RWPE2 (cell line): ENCODE measurements around the gene RPL41.

Experiments used
- ATAC-seq: fragments of 200-7000 bp; cut with Tn5 transposase; 3 replicates; pipeline ENCODE4 v1.9.1; 2021; ENCODE audit warnings: low read depth
- DNase-seq: peaks from one replicate; pipeline ENCODE4 v3.0.0-alpha.2; 2020; ENCODE audit warnings: low spot score
- H3K27ac ChIP-seq: fragments of 450-650 bp; 2 replicates; pipeline ENCODE4 v1.5.1; 2017; ENCODE audit warnings: mild to moderate bottlenecking; ENCODE audit not compliant: poor library complexity, severe bottlenecking
- H3K27me3 ChIP-seq: fragments of 250-450 bp; sonication (Bioruptor Pico); 2 replicates; pipeline ENCODE4 v1.5.1; 2021; ENCODE audit warnings: mild to moderate bottlenecking, moderate library complexity; ENCODE audit not compliant: insufficient read depth, poor library complexity, severe bottlenecking
- H3K36me3 ChIP-seq: fragments of 250-450 bp; sonication (Bioruptor Pico); 2 replicates; pipeline ENCODE4 v1.5.1; 2020; ENCODE audit warnings: low read depth, mild to moderate bottlenecking, moderate library complexity
- H3K4me1 ChIP-seq: fragments of 250-450 bp; sonication (Bioruptor Pico); 2 replicates; pipeline ENCODE4 v1.5.1; 2021; ENCODE audit warnings: mild to moderate bottlenecking, moderate library complexity; ENCODE audit not compliant: insufficient read depth, poor library complexity, severe bottlenecking
- H3K4me3 ChIP-seq: fragments of 250-450 bp; sonication (Bioruptor Pico); 2 replicates; pipeline ENCODE4 v1.5.1; 2021; ENCODE audit warnings: mild to moderate bottlenecking, moderate library complexity; ENCODE audit not compliant: severe bottlenecking
- H3K9me3 ChIP-seq: fragments of 250-450 bp; sonication (Bioruptor Pico); 2 replicates; pipeline ENCODE4 v1.5.1; 2021; ENCODE audit warnings: mild to moderate bottlenecking, moderate library complexity; ENCODE audit not compliant: severe bottlenecking
- TF ChIP-seq, protein P1 (sequence below): fragments of 450-650 bp; IDR thresholded peaks from one replicate; pipeline ENCODE4 v1.5.1; 2017; ENCODE audit warnings: mild to moderate bottlenecking, moderate library complexity; ENCODE audit not compliant: poor library complexity, severe bottlenecking

RPL41 gene

DNA sequence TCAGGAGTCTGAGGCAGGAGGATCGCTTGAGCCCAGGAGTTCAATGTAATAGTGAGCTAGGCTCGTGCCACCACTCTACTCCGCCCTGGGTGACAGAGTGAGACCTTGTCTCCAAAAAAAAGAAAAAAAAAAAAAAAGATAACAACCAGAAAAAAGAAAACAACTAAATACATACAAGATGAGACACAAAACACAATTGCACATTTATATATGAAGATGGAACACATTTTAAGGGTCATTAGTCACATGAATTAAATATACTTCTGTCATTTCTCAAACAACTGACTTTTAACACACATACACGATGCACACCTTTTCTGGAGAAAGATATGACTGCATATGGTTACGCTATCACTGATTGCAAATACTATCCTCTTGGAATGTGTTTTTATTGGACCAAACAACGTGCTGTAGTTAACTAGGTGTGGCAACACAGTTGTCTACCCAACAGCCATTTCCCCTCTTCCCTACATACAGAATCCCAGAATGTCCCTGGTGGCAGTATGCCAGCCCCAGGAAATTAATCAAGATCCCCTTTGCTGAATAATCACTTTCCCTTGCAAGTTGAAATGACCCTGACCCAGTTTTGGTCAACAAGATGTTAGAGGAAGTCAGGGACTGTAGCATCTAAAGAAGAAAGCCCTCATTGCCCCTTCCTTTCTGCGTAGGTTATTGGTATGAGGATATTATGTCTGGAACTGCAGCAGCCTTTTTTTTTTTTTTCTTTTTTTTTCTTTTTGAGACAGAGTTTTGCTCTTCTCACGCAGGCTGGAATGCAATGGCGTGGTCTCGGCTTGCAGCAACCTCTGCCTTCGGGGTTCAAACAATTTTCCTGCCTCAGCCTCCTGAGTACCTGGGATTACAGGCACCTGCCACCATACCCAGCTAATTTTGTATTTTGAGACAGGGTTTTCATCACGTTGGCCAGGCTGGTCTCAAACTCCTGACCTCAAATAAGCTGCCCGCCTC lies 30.3 kb downstream of the RPL41 start:
- Histone ChIP-seq H3K36me3 (peaks cover 29% of the 10 kb centered on the region), H3K27ac (no peak overlapping the region), H3K4me3 (no peak overlapping the region), H3K4me1 (no peaks in the 10 kb centered on the region), H3K27me3 (no peaks in the 10 kb centered on the region), H3K9me3 (no peaks in the 10 kb centered on the region)
- DNase-seq (no peak), ATAC-seq (no peak)
- TF ChIP-seq, protein P1, sequence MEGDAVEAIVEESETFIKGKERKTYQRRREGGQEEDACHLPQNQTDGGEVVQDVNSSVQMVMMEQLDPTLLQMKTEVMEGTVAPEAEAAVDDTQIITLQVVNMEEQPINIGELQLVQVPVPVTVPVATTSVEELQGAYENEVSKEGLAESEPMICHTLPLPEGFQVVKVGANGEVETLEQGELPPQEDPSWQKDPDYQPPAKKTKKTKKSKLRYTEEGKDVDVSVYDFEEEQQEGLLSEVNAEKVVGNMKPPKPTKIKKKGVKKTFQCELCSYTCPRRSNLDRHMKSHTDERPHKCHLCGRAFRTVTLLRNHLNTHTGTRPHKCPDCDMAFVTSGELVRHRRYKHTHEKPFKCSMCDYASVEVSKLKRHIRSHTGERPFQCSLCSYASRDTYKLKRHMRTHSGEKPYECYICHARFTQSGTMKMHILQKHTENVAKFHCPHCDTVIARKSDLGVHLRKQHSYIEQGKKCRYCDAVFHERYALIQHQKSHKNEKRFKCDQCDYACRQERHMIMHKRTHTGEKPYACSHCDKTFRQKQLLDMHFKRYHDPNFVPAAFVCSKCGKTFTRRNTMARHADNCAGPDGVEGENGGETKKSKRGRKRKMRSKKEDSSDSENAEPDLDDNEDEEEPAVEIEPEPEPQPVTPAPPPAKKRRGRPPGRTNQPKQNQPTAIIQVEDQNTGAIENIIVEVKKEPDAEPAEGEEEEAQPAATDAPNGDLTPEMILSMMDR = no peak

DNA sequence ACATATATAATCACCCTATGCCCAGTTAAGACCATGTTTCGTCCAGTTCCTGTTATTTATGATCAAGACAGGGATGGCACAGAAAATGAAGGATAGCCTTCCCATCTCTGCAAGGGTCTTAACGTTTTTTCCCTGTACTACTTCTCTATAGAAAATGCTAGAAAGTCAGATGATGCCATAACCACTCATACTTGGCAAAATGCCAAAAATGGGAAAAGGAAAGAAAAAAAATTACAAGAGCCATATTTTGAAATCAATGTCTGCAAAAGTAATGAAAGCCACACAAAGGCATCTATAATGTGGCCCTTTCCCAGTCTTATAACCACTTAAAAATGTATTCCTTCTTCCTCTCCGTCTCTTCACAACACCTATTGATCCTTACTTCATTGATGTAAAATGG lies 34.1 kb downstream of the RPL41 start:
- H3K9me3 ChIP-seq = no peaks in the 10 kb centered on the region
- TF ChIP-seq, protein P1 = no peak
- H3K27ac ChIP-seq = peak overlapping the region; percentile 84
- H3K36me3 ChIP-seq = no peaks in the 10 kb centered on the region
- ATAC-seq (no peak), DNase-seq (no peak)
- H3K27me3 ChIP-seq = no peaks in the 10 kb centered on the region
- H3K4me1 ChIP-seq = no peaks in the 10 kb centered on the region
- H3K4me3 ChIP-seq = no peak overlapping the region

DNA sequence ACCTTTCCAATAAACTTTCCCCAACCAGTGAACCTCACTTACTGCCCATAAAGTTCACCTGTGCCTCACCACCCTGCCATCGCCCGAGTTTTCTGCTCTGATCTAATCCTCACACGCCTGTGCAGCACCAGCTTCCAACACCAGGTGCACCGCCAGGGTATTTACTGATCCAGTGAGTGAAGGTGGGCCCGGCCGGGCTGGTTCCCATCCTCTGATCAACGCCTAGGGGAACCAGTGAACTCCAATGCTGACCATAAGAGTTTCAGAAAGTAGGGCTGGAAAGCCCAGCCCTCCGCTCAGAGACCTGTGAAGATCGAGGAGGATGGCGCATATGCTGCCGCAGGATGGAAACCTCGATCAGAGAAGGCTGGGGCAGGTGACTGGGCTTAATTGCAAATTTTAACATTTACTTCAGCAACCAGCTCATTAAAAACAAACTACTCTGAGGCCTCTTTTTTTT lies 35.3 kb downstream of the RPL41 start:
- Histone ChIP-seq H3K27me3 (no peaks in the 10 kb centered on the region), H3K27ac (peak overlapping the region; percentile 84), H3K9me3 (no peaks in the 10 kb centered on the region), H3K4me3 (peak overlapping the region; percentile 46), H3K4me1 (no peaks in the 10 kb centered on the region), H3K36me3 (no peaks in the 10 kb centered on the region)
- ATAC-seq (peak; percentile 60), DNase-seq (no peak)
- TF ChIP-seq, protein P1 = peak; percentile 31

DNA sequence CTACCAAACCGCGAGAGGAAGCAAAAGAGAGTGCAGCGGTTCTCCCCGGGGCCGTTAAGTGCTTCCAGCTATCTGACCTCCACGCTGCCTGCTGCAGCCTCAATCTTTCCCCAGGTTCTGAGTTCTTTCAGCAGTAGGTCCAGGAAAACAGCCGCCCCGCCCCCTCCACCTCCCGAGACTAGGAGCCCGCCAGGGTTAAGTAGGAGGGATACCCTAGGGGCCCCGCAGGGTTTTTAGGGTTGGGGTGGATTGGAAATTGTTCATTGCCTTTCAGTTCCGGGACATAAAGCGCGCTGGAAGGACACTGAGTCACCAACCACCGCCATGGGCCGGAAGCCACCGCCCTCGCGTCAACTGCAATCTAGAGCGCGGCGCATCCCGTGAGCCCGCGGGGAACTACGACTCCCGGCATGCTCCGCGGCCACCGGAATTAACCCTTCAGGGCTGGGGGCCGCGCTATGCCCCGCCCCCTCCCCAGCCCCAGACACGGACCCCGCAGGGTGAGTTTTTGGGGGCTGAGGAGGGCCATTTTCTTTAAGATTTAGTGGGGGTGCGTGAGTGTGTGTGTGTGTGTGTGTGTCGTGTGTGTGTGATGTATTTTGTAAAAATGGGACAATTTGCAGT lies 35.8 kb downstream of the RPL41 start, which contains the start of gene MYL6B:
Gene MYL6B, plus strand, starts transcription at position 456 of the 624 bp plus-strand sequence. CDS start 1,332 bp downstream, outside the sequence.
- Histone ChIP-seq H3K9me3 (no peaks in the 10 kb centered on the region), H3K36me3 (no peaks in the 10 kb centered on the region), H3K4me1 (no peaks in the 10 kb centered on the region), H3K27ac (peak within 1 kb of the TSS; percentile 84), H3K4me3 (peak within 1 kb of the TSS; percentile 46), H3K27me3 (no peaks in the 10 kb centered on the region)
- DNase-seq (peak; percentile 93), ATAC-seq (peak; percentile 87)
- TF ChIP-seq, protein P1 = no peak
